GM18502 (cell line): ENCODE data around the gene MARCO.
"Not testable (repeated sequence)": the region's sequence is repeated elsewhere in the genome, so short reads cannot be mapped to it uniquely, and the experiment has no call there.

Source experiments
- ATAC-seq: cut with Tn5 transposase; IDR thresholded peaks from one replicate; pipeline ENCODE4 v1.9.1; 2021; ENCODE audit warnings: mild to moderate bottlenecking; ENCODE audit not compliant: unreplicated experiment, poor library complexity

MARCO gene

DNA sequence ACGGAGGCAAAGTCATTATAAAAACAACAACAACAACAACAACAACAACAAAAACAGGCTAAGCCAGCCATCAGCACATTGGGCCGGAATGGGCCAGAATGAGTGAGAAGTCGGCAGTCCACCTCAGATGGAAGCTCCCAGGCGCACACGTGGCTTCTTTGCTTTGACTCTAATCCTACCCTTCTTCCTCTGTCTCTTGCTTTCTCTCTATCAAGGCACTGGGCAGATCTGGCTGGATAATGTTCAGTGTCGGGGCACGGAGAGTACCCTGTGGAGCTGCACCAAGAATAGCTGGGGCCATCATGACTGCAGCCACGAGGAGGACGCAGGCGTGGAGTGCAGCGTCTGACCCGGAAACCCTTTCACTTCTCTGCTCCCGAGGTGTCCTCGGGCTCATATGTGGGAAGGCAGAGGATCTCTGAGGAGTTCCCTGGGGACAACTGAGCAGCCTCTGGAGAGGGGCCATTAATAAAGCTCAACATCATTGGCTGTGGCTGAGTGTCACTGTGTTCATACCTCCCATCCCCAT lies 52.2 kb downstream of the MARCO start:
- ATAC-seq, result no peak

DNA sequence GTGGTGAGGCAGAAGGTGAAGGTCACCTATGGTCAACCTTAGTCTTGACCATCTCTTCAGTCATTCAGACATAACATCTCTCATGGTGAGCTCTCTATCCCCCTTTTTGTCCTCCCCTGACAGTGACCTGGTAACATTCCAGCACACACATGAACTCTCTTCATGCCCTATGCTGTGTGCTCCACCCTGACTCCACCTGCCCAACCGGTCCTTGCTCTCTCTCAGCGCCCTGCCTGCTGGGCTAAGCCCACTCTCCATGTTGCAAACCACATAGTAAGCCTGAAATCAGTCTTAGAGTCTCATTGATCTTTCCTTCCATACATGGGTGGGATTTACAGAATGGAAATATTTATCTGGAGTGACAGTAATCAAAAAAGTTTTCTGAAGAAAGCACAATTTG lies 52.8 kb downstream of the MARCO start:
- no peak for ATAC-seq

DNA sequence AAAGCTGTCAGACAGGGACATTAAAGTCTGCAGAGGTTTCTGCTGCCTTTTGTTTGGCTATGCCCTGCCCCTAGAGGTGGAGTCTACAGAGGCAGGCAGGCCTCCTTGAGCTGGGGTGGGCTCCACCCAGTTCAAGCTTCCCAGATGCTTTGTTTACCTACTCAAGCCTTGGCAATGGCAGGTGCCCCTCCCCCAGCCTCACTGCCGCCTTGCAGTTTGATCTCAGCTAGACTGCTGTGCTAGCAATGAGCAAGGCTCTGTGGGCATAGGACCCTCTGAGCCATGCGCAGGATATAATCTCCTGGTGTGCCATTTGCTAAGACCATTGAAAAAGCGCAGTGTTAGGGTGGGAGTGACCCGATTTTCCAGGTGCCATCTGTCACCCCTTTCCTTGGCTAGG lies 61.9 kb downstream of the MARCO start:
- ATAC-seq, result not testable (repeated sequence)

DNA sequence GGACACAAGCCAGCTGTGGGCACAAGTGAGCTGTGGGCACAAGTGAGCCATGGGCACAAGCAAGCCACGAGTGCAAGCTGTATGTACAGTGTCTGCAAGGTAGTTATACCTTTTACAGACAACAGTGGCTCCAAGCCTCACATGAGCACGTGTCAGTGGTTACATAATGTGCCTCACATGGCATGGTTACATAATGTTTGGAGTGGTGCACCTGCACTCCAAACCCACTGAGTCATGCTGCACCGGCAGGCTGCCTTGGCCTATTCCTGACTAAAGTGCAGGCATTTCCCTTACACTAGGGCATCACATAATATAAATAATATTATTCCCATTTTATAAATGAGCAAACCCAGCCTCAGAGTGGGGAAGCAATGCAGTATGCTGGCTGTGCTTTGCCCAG lies 62.6 kb downstream of the MARCO start:
- no peak for ATAC-seq

DNA sequence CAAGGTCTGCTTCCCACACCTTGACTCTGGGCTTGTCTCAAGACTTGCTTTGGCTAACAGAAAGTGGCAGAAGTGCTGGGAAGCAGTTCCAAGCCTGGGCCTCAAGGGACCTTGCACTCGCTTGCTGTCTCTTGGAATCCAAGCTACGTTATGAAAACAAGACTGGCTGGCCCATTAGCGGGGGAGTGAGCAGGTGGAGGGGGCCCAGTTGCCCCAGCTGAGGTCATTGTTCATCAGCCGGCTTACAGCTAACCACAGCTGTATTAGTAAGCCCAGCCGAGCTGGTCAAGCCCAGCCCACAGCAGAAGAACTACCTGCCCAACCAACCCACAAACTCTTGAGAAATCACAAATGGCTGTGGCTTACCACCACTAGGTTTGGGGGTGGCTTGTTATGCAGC lies 63.1 kb downstream of the MARCO start:
- no peak for ATAC-seq

DNA sequence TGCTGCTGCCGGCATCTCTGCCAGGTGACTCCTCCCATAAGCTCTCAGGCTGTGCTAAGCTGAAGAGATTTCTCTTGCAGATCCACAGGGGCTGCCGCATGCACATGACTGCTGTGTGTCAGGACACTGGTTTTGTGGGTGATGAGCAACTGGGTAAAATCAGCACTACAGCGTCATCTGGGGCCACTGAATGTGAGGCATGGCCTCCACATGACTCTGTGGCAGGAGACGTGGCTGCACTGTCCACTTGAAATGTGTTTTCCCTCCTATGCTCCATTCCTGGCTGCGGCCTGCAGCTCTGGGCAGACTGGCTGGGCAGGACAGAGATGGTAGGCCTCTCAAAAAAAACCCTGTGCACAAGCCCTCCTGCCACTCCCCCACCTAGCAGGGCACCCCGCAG lies 63.6 kb downstream of the MARCO start:
- ATAC-seq, result no peak

DNA sequence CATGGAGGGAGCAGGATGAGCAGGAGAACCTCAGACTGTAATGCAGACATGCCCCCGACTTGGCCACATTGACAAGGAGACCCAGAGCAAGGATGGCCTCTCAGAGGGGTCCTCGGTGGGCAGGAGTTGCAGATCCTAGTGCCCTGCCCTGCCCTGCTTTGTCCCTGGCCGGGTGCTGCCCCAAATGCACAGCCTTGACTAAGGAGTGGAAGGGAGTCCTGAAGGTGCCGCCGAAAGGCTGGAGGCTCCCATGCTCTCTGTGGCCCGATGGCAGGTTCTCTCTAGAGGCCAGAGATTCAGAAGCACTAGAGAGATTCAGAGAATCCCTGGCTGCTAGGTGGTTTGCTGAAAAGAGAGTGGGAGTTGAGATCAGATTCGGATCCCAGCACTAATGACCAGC lies 64.4 kb downstream of the MARCO start:
- no peak for ATAC-seq

DNA sequence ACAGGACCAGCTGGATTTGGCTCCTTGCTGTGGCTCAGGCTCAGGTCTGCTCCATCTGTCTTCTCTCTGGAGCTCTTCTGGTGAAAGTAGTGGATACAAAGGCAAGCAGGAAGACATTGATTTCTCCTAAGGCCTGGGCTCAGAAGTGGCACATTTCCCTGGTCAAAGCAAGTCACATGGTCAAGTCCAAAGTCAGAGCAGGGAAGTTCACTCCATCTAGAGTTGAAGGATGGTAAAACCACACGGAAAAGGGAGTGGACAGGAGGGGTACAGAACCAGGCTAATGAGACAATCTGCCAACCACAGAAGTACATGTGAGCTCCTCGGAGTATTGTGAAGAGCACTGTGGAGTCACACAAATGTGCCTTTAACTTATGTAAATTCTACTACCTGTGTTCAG lies 66.1 kb downstream of the MARCO start:
- no peak for ATAC-seq

DNA sequence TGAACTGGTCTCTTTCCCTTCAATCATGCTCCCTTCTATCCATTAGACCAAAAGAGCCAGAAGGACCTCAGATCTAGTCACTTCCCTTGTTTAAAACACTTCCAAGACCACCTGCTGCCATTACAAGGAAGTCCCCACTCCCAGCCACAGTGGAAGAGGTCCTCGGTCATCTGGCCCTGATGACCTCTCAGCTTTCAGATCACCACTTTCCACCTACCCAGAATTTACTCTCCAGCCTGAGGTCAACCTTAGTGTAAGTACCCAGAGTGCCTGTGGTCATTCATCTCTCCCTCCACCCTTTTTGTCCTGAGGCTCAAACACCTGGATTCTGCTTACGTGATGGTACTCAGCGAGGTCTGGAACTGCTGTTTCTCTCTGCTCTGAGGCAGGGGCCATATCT lies 67.1 kb downstream of the MARCO start:
- no peak for ATAC-seq

DNA sequence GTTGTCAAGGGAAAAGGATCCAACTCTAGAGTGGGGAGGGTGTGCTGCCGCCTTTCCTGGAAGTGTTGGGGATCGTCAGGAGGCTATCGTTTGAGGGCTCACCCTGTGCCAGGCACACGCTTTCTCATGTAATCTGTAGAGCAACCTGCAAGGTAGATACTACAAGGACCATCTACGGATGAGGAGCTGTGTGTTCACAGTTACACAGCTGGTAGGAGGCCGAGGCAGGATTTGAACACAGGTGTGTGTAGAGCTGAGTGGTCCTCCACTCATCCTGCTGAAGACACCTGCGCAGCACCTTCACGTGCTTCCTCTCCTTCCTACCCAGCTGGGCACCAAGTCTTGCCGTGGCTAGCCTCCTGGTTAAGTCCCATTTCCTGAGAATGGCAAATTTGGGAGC lies 68.3 kb downstream of the MARCO start:
- ATAC-seq, result no peak

DNA sequence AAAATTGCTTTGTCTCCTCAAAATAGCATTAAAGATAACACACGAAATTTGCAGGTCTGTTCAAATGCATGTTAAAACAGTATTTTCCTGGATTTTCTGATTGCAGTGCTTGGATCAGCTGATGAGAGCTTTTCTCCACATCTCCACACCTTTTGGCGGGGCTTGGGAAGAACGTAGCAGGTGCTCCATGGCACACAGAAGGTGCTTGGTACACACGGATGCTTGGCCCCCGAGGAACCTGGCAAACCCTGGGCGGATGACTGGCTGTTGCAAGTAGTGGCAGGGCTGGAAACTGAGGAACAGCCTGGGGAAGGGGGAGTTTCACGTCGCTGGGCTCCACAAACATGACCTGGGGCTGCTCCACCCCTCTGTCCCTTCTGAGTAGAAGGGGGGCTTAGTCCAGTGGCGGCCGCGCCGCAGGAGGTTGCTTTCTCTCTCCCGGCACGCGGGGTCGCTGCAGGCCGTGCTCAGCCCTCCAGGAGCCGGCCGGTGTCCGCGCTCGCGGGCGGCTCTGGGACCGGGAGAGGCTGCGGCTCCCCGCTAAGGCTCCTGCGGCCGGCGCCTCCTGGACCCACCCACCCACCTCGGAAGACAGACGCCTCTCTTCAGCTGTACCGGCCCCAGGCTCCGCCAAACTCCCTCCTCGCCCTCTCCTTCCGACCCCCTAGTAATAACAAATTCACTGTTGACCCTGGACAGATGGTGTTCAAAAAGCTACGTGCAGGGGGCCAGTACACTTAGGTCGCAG lies 69.3 kb downstream of the MARCO start:
- no peak for ATAC-seq

DNA sequence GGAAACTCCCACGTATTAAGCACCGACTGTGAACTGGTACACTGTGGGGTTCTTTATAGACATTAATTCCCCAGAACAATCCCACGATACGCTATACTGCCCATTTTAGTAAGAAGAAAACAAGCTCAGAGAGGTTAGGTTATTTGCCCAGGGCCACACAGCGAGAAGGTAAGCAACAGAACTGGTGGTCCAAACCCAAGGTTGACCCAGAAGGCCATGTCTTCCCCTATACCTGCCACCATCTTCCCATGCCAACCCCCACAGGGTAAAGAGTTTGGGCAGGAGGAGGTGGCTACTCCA lies 69.9 kb downstream of the MARCO start:
- no peak for ATAC-seq

DNA sequence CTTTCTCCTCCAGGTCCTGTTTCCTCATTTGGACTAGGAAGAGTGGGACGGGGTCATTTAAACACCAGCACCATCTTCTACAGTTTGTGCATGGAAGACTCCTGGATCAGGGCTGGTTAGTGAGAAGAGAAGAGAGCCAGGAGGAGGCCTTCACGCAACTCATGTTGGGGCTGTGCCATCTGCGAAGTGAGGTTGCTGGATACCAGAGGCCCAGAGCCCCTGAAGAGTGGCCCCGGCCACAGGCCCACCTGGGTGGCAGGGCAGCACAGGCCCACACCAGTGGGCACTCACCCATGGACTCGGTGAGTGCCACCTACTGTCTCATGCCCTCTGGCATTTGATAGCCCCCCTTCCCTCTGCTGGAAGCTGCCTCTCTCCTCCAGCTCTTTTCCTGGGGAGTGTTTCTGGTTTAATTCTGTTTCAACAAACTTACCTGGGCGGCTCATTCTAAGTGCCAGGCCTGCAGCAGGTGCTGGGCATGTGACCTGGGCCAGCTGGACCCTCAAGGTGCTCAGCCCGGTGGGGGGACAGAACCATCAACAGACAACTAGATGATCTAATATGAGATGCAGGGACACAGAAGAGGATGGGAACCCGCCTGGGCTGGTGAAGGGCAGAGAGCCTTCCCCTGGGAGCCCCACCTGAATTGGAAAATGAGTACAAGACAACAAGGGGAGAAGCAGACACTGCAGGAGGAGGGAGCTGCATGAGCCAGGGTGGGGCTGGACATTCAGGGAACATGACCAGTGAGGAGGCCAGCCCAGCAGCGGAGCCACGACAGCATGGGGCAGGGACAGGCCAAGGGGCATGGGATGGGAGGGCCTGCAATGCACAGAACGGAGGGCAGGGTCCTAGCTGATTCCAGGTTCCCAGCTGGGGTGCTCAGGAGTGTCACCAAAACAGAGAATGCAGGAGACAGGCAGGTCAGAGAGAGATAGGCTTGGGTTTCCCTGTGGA lies 70.6 kb downstream of the MARCO start:
- no peak for ATAC-seq

DNA sequence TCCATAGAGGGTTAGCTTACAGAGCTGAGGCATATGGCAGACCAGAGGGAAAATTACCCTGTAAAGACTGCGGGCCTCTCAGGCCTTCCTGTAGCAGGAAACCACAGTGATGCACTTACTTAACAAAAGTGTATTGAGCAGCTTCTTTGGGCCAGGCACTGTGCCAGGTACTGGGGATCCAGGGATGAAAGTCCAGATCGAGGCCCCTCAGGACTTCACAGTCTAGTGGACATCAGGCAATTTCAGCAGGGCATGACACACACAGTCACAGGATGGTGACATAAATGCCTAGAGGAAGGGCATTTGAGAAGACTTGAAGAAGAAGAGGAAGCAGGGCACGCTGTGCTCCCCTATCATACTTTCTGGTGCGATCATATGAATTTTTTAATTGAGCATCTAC lies 71.7 kb downstream of the MARCO start:
- ATAC-seq, result no peak

DNA sequence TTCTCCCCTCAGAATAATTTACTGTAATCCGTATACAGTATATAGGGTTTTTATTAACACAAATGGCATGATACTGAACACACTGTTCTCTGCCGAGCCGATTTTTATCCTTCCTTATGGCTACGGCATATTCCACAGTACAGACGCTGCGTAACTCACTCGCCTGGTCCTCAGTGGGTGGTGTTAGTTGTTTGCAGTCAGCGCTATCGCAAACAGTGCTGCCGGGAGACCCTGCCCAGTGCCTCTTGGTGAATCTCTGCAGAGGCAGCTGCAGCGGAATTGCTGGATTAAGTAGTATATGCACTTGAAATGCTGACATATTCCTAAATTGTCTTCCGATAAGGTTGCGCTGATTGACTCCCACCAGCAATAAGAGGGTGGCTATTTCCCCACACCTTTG lies 73.9 kb downstream of the MARCO start:
- ATAC-seq, result no peak

DNA sequence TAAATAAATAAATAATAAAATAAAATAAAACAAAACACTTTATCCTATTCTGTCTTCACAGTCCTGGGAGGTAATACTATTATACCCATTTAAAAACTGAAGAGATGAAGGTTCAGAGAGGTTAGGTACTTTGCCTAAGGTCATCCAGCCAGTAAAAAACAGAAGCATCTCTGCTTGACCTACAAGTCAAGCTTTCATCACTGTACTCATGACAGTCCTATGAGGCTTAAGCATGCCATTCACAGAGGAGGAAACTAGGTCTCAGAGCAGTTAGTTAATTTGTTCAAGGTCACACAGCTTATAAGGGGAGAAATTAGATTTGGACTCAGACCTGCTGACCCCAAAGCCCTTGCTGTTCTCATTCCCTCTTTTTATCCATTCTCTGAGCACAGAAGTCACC lies 77.5 kb downstream of the MARCO start:
- ATAC-seq, result no peak

DNA sequence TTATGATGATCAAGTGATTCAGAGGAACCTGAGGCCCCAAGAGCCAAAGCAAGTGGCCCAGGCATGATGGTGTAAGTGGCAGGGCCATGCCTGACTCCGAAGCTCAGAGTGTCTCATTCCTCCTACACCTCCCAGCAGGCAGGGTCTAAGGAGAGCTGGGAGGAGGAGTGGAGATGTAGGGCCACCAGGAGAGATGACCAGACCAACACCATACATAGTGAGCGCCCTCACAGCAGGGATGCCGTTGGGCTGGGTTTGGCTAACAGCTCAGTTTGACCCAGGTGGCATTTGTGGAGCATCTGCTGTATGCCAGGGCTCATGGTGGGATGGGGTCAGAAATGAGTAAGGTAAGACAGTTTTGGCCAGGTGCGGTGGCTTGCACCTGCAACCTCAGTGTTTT lies 80.7 kb downstream of the MARCO start:
- no peak for ATAC-seq

DNA sequence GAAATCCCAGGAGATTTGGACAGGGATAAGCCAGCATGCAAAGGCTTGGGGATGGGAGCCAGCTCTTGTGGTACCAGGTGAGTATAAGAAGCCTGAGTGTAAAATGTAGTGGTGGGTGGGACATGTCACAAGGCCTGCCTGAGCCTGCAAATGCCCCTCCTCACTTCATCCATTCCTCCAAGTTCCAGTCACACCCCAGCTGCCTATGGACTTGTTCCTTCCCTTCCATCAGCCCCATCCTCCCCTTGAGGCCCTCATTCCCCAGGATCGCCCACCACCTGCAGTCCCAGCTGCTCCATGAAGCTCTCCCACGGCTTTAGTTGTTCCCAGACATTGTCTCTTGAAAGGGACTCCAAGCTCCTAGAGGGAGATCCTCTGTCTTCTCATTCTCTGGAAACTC lies 81.5 kb downstream of the MARCO start:
- ATAC-seq, result no peak

DNA sequence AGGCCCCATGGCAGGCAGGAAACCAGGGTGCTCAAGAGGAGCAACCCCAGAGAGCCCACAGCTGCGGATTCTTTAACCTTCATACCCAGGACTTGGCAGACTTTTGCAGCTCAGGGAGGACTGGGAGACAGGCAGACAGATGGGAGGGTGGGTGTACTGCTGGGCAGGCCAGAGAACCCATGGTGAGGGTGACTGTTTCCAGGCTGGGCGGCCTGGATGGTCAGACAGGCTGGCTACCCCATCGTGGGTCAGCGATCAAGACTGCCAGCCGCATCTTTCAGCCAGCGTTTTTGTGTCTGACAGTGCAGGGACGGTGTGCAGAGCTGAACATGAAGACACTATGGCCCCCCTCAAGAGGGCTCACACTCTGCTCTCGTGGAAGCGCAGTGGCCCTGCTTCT lies 82.2 kb downstream of the MARCO start:
- no peak for ATAC-seq

DNA sequence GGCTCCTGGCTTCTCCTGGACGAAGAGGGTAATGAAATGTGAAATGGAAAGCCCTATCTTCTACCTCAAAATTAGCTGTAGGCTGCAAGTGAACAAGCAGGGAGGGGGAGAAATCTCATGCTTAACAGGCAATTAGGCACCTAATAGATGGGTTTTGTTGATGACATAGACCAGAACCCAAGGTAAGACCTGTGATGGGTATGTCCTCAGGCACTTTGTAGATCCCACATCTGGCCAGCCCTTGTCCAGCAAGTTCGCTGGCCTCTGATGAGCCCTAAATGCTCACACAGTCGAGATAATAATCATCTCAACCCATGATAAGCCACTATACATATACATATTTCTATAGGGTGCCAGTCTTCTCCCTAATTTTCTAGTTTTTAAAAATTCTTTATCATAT lies 82.6 kb downstream of the MARCO start:
- ATAC-seq, result no peak

DNA sequence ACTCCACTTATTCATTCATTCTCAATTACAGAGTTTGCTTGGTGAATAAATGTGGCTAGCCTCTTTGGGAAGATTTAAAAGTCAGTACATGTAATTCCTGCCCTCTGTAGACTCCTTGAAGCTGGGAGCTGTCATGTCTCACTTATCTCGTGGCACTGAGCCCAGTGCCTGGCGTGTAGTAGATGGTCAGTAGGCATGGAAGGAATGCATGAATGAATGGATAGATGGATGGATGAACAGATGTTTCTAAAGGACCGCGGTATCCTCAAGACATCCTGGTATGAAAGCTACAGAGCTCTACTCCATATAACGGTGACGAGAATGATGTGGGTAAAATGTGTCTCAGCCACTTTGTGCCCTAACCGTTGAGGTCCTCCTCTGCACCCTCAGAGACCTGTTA lies 83.0 kb downstream of the MARCO start:
- ATAC-seq, result no peak
